Karpas-422 (cell line): ENCODE results near the gene ZNF256. TPM values are rescaled to one million over a fixed set of nuclear protein-coding genes. Genes with fewer than 3 reads are reported as not detected.

Experiments
- DNase-seq: peaks from one replicate; pipeline ENCODE4 v3.0.0-alpha.2; 2015
- H2AFZ ChIP-seq: fragments of 200-600 bp; sonication (generic); 2 replicates; pipeline ENCODE4 v1.6.1; 2014; ENCODE audit warnings: antibody characterized with exemption, low read length, mixed read lengths
- H3K27ac ChIP-seq: fragments of 200-600 bp; sonication (generic); 2 replicates; pipeline ENCODE4 v1.5.1; 2014; ENCODE audit warnings: mild to moderate bottlenecking, low read length, moderate library complexity
- H3K27me3 ChIP-seq: fragments of 200-600 bp; sonication (generic); 2 replicates; pipeline ENCODE4 v1.6.1; 2014; ENCODE audit warnings: low read length, mixed read lengths
- H3K36me3 ChIP-seq: fragments of 200-600 bp; sonication (generic); 2 replicates; pipeline ENCODE4 v1.6.1; 2014; ENCODE audit warnings: low read length, mixed read lengths; ENCODE audit not compliant: insufficient read depth
- H3K4me1 ChIP-seq: fragments of 200-600 bp; sonication (generic); 2 replicates; pipeline ENCODE4 v1.6.1; 2014; ENCODE audit warnings: mild to moderate bottlenecking, low read length, mixed read lengths
- H3K4me2 ChIP-seq: fragments of 200-600 bp; sonication (generic); 2 replicates; pipeline ENCODE4 v1.6.1; 2014; ENCODE audit warnings: low read length, low read depth, mild to moderate bottlenecking; ENCODE audit not compliant: poor library complexity, severe bottlenecking
- H3K4me3 ChIP-seq: fragments of 200-600 bp; sonication (generic); 2 replicates; pipeline ENCODE4 v1.5.1; 2014; ENCODE audit warnings: mild to moderate bottlenecking, antibody characterized with exemption, low read length, mixed read lengths
- H3K79me2 ChIP-seq: fragments of 200-600 bp; sonication (generic); 2 replicates; pipeline ENCODE4 v1.6.1; 2014; ENCODE audit warnings: mild to moderate bottlenecking, low read length, mixed read lengths
- H3K9ac ChIP-seq: fragments of 200-600 bp; sonication (generic); 2 replicates; pipeline ENCODE4 v1.6.0; 2014; ENCODE audit warnings: low read length
- H3K9me2 ChIP-seq: fragments of 200-600 bp; sonication (generic), shearing (Covaris generic); replicated peaks from 2 replicates; pipeline ENCODE4 v1.6.0; 2014; ENCODE audit warnings: mild to moderate bottlenecking, low read length, moderate library complexity; ENCODE audit not compliant: insufficient read depth
- H3K9me3 ChIP-seq: fragments of 300-700, 200-600 bp; sonication (generic); 2 replicates; pipeline ENCODE4 v1.6.1; 2014; ENCODE audit warnings: low read length, mixed read lengths
- H4K20me1 ChIP-seq: fragments of 200-600 bp; sonication (generic); 2 replicates; pipeline ENCODE4 v1.6.1; 2014; ENCODE audit warnings: mild to moderate bottlenecking, antibody characterized with exemption, low read length, low read depth; ENCODE audit not compliant: insufficient read depth
- total RNA-seq: library from RNA; depleted of rRNA; stranded (reverse); fragments of >200 nt; shearing (Covaris generic); gene quantifications from 2 replicates; pipeline ENCODE4 v1.2.3, GENCODE V29; 2014; ENCODE audit warnings: low replicate concordance; rRNA removed

ZNF256 gene
- total RNA-seq, 1 experiment from 2014 or later, result 0.75 TPM

DNA sequence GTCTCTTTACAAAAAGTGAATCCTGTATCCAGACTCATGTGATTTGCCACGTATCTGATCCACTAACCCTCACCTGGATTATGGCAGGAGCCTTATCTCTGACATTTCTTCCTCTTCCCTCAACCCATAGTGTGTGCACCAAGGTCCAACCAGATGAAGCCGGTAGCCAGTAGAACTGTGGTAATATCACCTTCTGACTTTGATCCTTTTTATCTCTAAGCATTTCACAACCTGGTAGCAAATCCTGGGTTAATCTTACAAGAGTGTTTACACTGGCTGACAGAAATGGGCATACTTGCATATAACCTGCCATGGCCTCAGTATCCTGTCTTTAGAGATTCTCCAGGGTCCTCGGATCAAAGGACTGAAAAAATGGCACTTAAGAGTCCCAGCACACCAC is 33.0 kb downstream of the ZNF256 start:
- Histone ChIP-seq H3K27me3 (no peaks in the 10 kb centered on the region), H3K9ac (no peak overlapping the region), H3K79me2 (peaks cover 43% of the 10 kb centered on the region), H3K4me1 (peaks cover 7% of the 10 kb centered on the region), H3K4me2 (no peak overlapping the region), H3K9me2 (no peaks in the 10 kb centered on the region), H2AFZ (no peak overlapping the region), H3K36me3 (peaks cover 38% of the 10 kb centered on the region), H3K4me3 (no peak overlapping the region), H3K27ac (no peak overlapping the region), H4K20me1 (no peaks in the 10 kb centered on the region), H3K9me3 (peaks cover 25% of the 10 kb centered on the region)
- DNase-seq, result no peak

DNA sequence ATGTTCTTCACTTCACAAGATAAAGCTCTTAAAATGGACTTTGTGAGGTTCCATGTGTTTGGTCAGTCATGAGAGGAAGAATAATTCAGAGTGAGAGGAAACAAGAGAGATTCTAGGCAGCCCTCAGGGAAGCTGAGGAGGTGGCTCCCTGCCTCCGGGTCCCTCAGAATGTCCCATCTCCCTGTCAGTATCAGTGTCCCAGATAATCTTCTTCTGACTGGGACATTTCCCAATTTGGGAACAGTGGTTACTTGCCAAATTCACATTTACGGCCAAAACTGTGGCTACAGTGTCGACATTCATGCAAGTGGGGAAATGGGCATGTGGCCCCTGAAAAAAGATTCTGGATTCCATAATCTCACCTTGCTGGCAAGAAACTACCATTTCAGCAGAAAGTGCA is 40.1 kb downstream of the ZNF256 start:
- H3K9me2 ChIP-seq, result no peaks in the 10 kb centered on the region
- no peaks in the 10 kb centered on the region for H4K20me1 ChIP-seq
- H3K4me2 ChIP-seq, result no peak overlapping the region
- DNase-seq, result no peak
- H3K27ac ChIP-seq, result no peak overlapping the region
- H3K9me3 ChIP-seq, result peaks cover 28% of the 10 kb centered on the region
- H3K9ac ChIP-seq, result no peak overlapping the region
- H3K27me3 ChIP-seq, result no peaks in the 10 kb centered on the region
- peaks cover 16% of the 10 kb centered on the region for H3K4me1 ChIP-seq
- no peak overlapping the region for H3K4me3 ChIP-seq
- H3K79me2 ChIP-seq, result peaks cover 26% of the 10 kb centered on the region
- H3K36me3 ChIP-seq, result peaks cover 46% of the 10 kb centered on the region
- no peak overlapping the region for H2AFZ ChIP-seq

DNA sequence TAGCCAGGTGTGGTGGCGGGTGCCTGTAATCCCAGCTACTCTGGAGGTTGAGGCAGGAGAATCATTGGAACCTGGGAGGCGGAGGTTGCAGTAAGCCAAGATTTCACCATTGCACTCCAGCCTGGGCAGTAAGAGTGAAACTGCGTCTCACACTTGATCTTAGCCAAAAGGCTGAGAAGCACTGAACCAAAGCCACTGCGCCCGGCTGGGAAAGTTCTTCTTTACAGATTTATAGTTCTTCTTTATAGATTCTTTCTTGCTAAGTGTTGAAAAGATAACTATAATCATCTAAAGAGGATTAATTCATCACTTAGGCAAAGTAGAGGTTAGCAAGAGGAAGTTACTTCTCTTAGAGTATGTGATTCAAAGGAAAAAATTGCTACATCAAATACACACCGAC is 42.2 kb downstream of the ZNF256 start:
- Histone ChIP-seq H3K79me2 (peaks cover 23% of the 10 kb centered on the region), H3K27ac (peak overlapping the region; percentile 84), H3K27me3 (no peaks in the 10 kb centered on the region), H3K9ac (peak overlapping the region; percentile 4; the same call in 1 of the 2 replicates), H3K4me3 (peak overlapping the region; percentile 35; the same call in 1 of the 2 replicates), H3K9me2 (no peaks in the 10 kb centered on the region), H3K9me3 (peaks cover 22% of the 10 kb centered on the region), H2AFZ (no peak overlapping the region), H4K20me1 (no peaks in the 10 kb centered on the region), H3K4me1 (peaks cover 16% of the 10 kb centered on the region), H3K36me3 (peaks cover 31% of the 10 kb centered on the region), H3K4me2 (peak overlapping the region; percentile 22)
- peak; percentile 84 for DNase-seq

DNA sequence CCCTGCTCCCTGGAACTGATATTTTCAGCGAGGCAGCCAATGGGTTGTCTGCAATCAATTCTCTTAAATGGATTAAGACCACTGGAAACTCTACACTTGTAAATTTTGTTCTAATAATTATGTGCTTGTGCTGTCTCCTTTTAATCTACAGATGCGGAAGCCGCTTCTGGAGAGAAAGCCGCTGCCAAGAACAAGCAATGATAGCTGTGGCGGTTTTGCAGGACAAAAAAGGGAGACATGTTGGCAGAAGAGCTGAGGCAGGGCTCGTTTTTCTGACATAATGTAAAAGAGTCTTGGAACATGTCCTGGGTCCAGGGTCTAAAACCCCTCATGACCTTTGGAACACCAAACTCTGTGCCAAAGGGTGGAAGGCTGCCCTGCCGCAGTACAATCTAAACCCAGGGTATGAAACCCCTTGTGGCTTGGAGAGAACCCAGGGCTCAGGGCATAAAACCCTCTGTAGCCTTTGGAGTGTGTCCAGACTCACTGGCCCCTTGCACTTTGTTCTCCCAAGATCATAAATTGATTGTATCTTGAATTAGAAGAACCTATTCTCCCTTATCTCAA is 43.8 kb downstream of the ZNF256 start:
- Histone ChIP-seq H3K9me3 (peaks cover 22% of the 10 kb centered on the region), H3K36me3 (peaks cover 30% of the 10 kb centered on the region), H3K27me3 (no peaks in the 10 kb centered on the region), H2AFZ (no peak overlapping the region), H3K9ac (no peak overlapping the region), H3K9me2 (no peaks in the 10 kb centered on the region), H3K79me2 (peaks cover 23% of the 10 kb centered on the region), H3K4me2 (no peak overlapping the region), H3K4me3 (no peak overlapping the region), H3K27ac (no peak overlapping the region), H3K4me1 (peaks cover 16% of the 10 kb centered on the region), H4K20me1 (no peaks in the 10 kb centered on the region)
- no peak for DNase-seq

- Histone ChIP-seq H3K4me2 (no peak overlapping the region), H3K9me3 (peaks cover 19% of the 10 kb centered on the region), H2AFZ (no peak overlapping the region), H3K4me1 (peaks cover 9% of the 10 kb centered on the region), H3K9ac (no peak overlapping the region), H3K36me3 (peaks cover 16% of the 10 kb centered on the region), H3K4me3 (no peak overlapping the region), H4K20me1 (no peaks in the 10 kb centered on the region), H3K79me2 (peaks cover 23% of the 10 kb centered on the region), H3K27me3 (no peaks in the 10 kb centered on the region), H3K27ac (no peak overlapping the region), H3K9me2 (no peaks in the 10 kb centered on the region)
- no peak for DNase-seq
These were observed 47.2 kb downstream of the ZNF256 start for GRCh38 chr19:57900311-57900710.

Other genes starting within 250 kb of the ZNF256 start
- 0.11 TPM in 1 of 2 replicates, not detected in the other for gene ZNF154, start 238.5 kb downstream of the ZNF256 start, total RNA-seq
- gene ZNF671, start 220.1 kb downstream of the ZNF256 start, total RNA-seq, result 5.5 and 9.3 TPM in 2 replicates
- 13.1 and 33.4 TPM in 2 replicates for gene ZNF776, start 200.9 kb downstream of the ZNF256 start, total RNA-seq
- gene ZNF586, start 178.0 kb downstream of the ZNF256 start, total RNA-seq, result 33.7 and 35.9 TPM in 2 replicates
- 17.7 and 20.3 TPM in 2 replicates for gene ZNF552, start 132.8 kb downstream of the ZNF256 start, total RNA-seq
- 16.3 and 20.1 TPM in 2 replicates for gene ZNF587B, start 117.4 kb downstream of the ZNF256 start, total RNA-seq
- 22.2 and 36.4 TPM in 2 replicates for gene ZNF587, start 97.8 kb downstream of the ZNF256 start, total RNA-seq
- 16.3 and 24.2 TPM in 2 replicates for gene ZNF814, start 58.7 kb downstream of the ZNF256 start, total RNA-seq
- 12.3 TPM in 2 replicates for gene ZNF417, start 31.1 kb downstream of the ZNF256 start, total RNA-seq
- gene ZNF418, start 12.3 kb downstream of the ZNF256 start, total RNA-seq, result 0.14 and 0.22 TPM in 2 replicates
- 0.56 and 1.4 TPM in 2 replicates for gene C19orf18, start 26.8 kb upstream of the ZNF256 start, total RNA-seq
- 7.8 and 10.8 TPM in 2 replicates for gene ZNF606, start 55.1 kb upstream of the ZNF256 start, total RNA-seq
- gene ZSCAN1, start 86.3 kb upstream of the ZNF256 start, total RNA-seq, result not detected in 2 replicates
- not detected in 2 replicates for gene ZNF135, start 111.6 kb upstream of the ZNF256 start, total RNA-seq
- gene ZSCAN18, start 150.5 kb upstream of the ZNF256 start, total RNA-seq, result not detected in 2 replicates
- gene ZNF329, start 203.1 kb upstream of the ZNF256 start, total RNA-seq, result 7.8 and 9.1 TPM in 2 replicates
- gene ZNF274, start 235.4 kb upstream of the ZNF256 start, total RNA-seq, result 14.1 and 27.9 TPM in 2 replicates